Endothelial cell (in vitro differentiated cells): Measurements from ENCODE around the gene RIN1. TPM values are rescaled to one million over a fixed set of nuclear protein-coding genes. Genes with fewer than 3 reads are reported as not detected.

Experiments used
- DNase-seq: peaks from one replicate; pipeline ENCODE4 v3.0.0; 2021; ENCODE audit warnings: low spot score
- H3K27ac Mint-ChIP-seq: one replicate; pipeline ENCODE4 v1.8.0; 2021; ENCODE audit warnings: mixed read lengths, inconsistent platforms; ENCODE audit not compliant: unreplicated experiment
- H3K27me3 Mint-ChIP-seq: one replicate; pipeline ENCODE4 v1.8.0; 2021; ENCODE audit warnings: mild to moderate bottlenecking, moderate library complexity, mixed read lengths, inconsistent platforms; ENCODE audit not compliant: unreplicated experiment
- H3K36me3 Mint-ChIP-seq: one replicate; pipeline ENCODE4 v1.8.0; 2021; ENCODE audit warnings: mild to moderate bottlenecking, low read depth, mixed read lengths, inconsistent platforms; ENCODE audit not compliant: unreplicated experiment
- H3K4me1 Mint-ChIP-seq: one replicate; pipeline ENCODE4 v1.8.0; 2021; ENCODE audit warnings: mild to moderate bottlenecking, mixed read lengths, inconsistent platforms; ENCODE audit not compliant: unreplicated experiment
- H3K4me3 Mint-ChIP-seq: one replicate; pipeline ENCODE4 v1.8.0; 2021; ENCODE audit warnings: mild to moderate bottlenecking, mixed read lengths, inconsistent platforms; ENCODE audit not compliant: unreplicated experiment
- H3K9me3 Mint-ChIP-seq: one replicate; pipeline ENCODE4 v1.8.0; 2021; ENCODE audit warnings: mixed read lengths, inconsistent platforms; ENCODE audit not compliant: unreplicated experiment
- CTCF ChIP-seq: fragments of 200-600 bp; sonication (generic); IDR thresholded peaks from one replicate; pipeline ENCODE4 v1.5.0; 2021; ENCODE audit warnings: antibody characterized with exemption; ENCODE audit not compliant: unreplicated experiment
- total RNA-seq: library from RNA; stranded (reverse); fragmentation: NEBNext Ultra II Directional; extraction: Animal tissue kit (Norgen Biotek cat#: 25700); gene quantifications from one replicate; pipeline ENCODE4 v1.2.1, GENCODE V29; 2021; ENCODE audit not compliant: unreplicated experiment

Gene RIN1
- total RNA-seq, 1 donor from 2014 or later, result 4.8 TPM

GRCh38 chr11:66285250-66285947 is 50.8 kb downstream of the RIN1 start:
- H3K27me3 Mint-ChIP-seq, result peaks cover 23% of the 10 kb centered on the region
- H3K4me3 Mint-ChIP-seq, result no peak overlapping the region
- H3K4me1 Mint-ChIP-seq, result peaks cover 22% of the 10 kb centered on the region
- peak overlapping the region; percentile 31 for H3K27ac Mint-ChIP-seq
- no peak for TF ChIP-seq CTCF
- no peak for DNase-seq
- no peaks in the 10 kb centered on the region for H3K9me3 Mint-ChIP-seq
- peaks cover 8% of the 10 kb centered on the region for H3K36me3 Mint-ChIP-seq

GRCh38 chr11:66284526-66285078 is 51.6 kb downstream of the RIN1 start:
- Mint-ChIP-seq H3K27ac (no peak overlapping the region), H3K27me3 (peaks cover 19% of the 10 kb centered on the region), H3K4me3 (no peak overlapping the region), H3K4me1 (peaks cover 15% of the 10 kb centered on the region), H3K9me3 (no peaks in the 10 kb centered on the region), H3K36me3 (peaks cover 8% of the 10 kb centered on the region)
- no peak for DNase-seq
- no peak for TF ChIP-seq CTCF

GRCh38 chr11:66283461-66284105 is 52.7 kb downstream of the RIN1 start:
- Mint-ChIP-seq H3K4me1 (peaks cover 16% of the 10 kb centered on the region), H3K36me3 (peaks cover 8% of the 10 kb centered on the region), H3K4me3 (no peak overlapping the region), H3K9me3 (no peaks in the 10 kb centered on the region), H3K27ac (no peak overlapping the region), H3K27me3 (peaks cover 19% of the 10 kb centered on the region)
- DNase-seq, result no peak
- no peak for TF ChIP-seq CTCF

- H3K36me3 Mint-ChIP-seq, result peaks cover 8% of the 10 kb centered on the region
- peak; percentile 100 for DNase-seq
- peaks cover 19% of the 10 kb centered on the region for H3K27me3 Mint-ChIP-seq
- H3K4me3 Mint-ChIP-seq, result no peak overlapping the region
- TF ChIP-seq CTCF, result peak; percentile 98
- no peaks in the 10 kb centered on the region for H3K9me3 Mint-ChIP-seq
- H3K4me1 Mint-ChIP-seq, result peaks cover 11% of the 10 kb centered on the region
- no peak overlapping the region for H3K27ac Mint-ChIP-seq
Measured at GRCh38 chr11:66282468-66283455, 53.5 kb downstream of the RIN1 start.

Other genes with a start within 250 kb of the RIN1 start
- gene KLC2, start 78.7 kb downstream of the RIN1 start, total RNA-seq, result 35.1 TPM
- 189 TPM for gene RAB1B, start 67.8 kb downstream of the RIN1 start, total RNA-seq
- 1.9 TPM for gene CNIH2, start 58.3 kb downstream of the RIN1 start, total RNA-seq
- gene YIF1A, start 47.3 kb downstream of the RIN1 start, total RNA-seq, result 48.0 TPM
- not detected for gene TMEM151A, start 44.5 kb downstream of the RIN1 start, total RNA-seq
- gene CD248, start 19.4 kb downstream of the RIN1 start, total RNA-seq, result 2.9 TPM
- gene BRMS1, start 8.7 kb upstream of the RIN1 start, total RNA-seq, result 38.4 TPM
- gene B4GAT1, start 11.2 kb upstream of the RIN1 start, total RNA-seq, result 21.4 TPM
- 5.7 TPM for gene SLC29A2, start 35.3 kb upstream of the RIN1 start, total RNA-seq
- not detected for gene NPAS4, start 84.6 kb upstream of the RIN1 start, total RNA-seq
- gene MRPL11, start 102.4 kb upstream of the RIN1 start, total RNA-seq, result 73.0 TPM
- gene PELI3, start 130.5 kb upstream of the RIN1 start, total RNA-seq, result 2.0 TPM
- gene DPP3, start 144.0 kb upstream of the RIN1 start, total RNA-seq, result 41.3 TPM
- gene BBS1, start 174.2 kb upstream of the RIN1 start, total RNA-seq, result 35.8 TPM
- gene ZDHHC24, start 209.6 kb upstream of the RIN1 start, total RNA-seq, result 10.3 TPM
- 0.21 TPM for gene ACTN3, start 210.5 kb upstream of the RIN1 start, total RNA-seq
- 9.2 TPM for gene CTSF, start 232.2 kb upstream of the RIN1 start, total RNA-seq